Ammon's horn (tissue), 1 donor: ENCODE results near the gene ADI1.
"Not testable (repeated sequence)": the region's sequence is repeated elsewhere in the genome, so short reads cannot be mapped to it uniquely, and the experiment has no call there.

Experiments used
- DNase-seq: peaks from one replicate; pipeline ENCODE4 v3.0.0-alpha.2; 2016; ENCODE audit warnings: low spot score

The ADI1 gene

GRCh38 chr2:3448441-3448911 is 70.9 kb downstream of the ADI1 start:
- not testable (repeated sequence) for DNase-seq

- no peak for DNase-seq
Measured at GRCh38 chr2:3447789-3448317, 71.5 kb downstream of the ADI1 start.
